Astrocyte (in vitro differentiated cells and primary cell): ENCODE measurements around the gene DNMBP. TPM values are rescaled to one million over a fixed set of nuclear protein-coding genes. Genes with fewer than 3 reads are reported as not detected.

Source experiments
- DNase-seq: peaks from one replicate; pipeline ENCODE4 v3.0.0-alpha.2; 2010; ENCODE audit warnings: low read depth
- FAIRE-seq: peaks from 2 replicates; lab custom pipeline; 2011; peaks lifted over from hg19 to GRCh38; lab: Jason Lieb, UNC
- H2AFZ ChIP-seq: 2 replicates; pipeline ENCODE4 v1.6.0; 2012; ENCODE audit warnings: low read depth, low read length, inconsistent platforms
- H3K27ac ChIP-seq: 2 replicates; pipeline ENCODE4 v1.5.1; 2011; ENCODE audit warnings: low read depth, low read length, inconsistent platforms
- H3K27me3 ChIP-seq: 2 replicates; pipeline ENCODE4 v1.6.0; 2011; ENCODE audit warnings: low read length, inconsistent platforms; ENCODE audit not compliant: insufficient read depth
- H3K36me3 ChIP-seq: 2 replicates; pipeline ENCODE4 v1.5.1; 2011; ENCODE audit warnings: low read length, inconsistent platforms; ENCODE audit not compliant: insufficient read depth
- H3K4me1 ChIP-seq: 2 replicates; pipeline ENCODE4 v1.5.1; 2011; ENCODE audit warnings: low read length, inconsistent platforms; ENCODE audit not compliant: insufficient read depth
- H3K4me2 ChIP-seq: 2 replicates; pipeline ENCODE4 v1.6.0; 2012; ENCODE audit warnings: low read length, inconsistent platforms
- H3K4me3 ChIP-seq: 2 replicates; pipeline ENCODE4 v1.5.1; 2011; ENCODE audit warnings: low read depth, mild to moderate bottlenecking, low read length, inconsistent platforms; ENCODE audit not compliant: insufficient read depth
- H3K79me2 ChIP-seq: 2 replicates; pipeline ENCODE4 v1.6.0; 2012; ENCODE audit warnings: mild to moderate bottlenecking, low read length, inconsistent platforms; ENCODE audit not compliant: insufficient read depth
- H3K9ac ChIP-seq: 2 replicates; pipeline ENCODE4 v1.6.0; 2012; ENCODE audit warnings: mild to moderate bottlenecking, low read length, inconsistent platforms
- H3K9me3 ChIP-seq: 2 replicates; pipeline ENCODE4 v1.5.1; 2012; ENCODE audit warnings: low read depth, mild to moderate bottlenecking, low read length, inconsistent platforms; ENCODE audit not compliant: insufficient read depth
- H4K20me1 ChIP-seq: 2 replicates; pipeline ENCODE4 v1.6.0; 2012; ENCODE audit warnings: low read length, inconsistent platforms; ENCODE audit not compliant: insufficient read depth
- H3K27ac Mint-ChIP-seq: one replicate; pipeline ENCODE4 v1.8.0; 2021; ENCODE audit warnings: mild to moderate bottlenecking, mixed read lengths; ENCODE audit not compliant: unreplicated experiment
- H3K27me3 Mint-ChIP-seq: one replicate; pipeline ENCODE4 v1.8.0; 2021; ENCODE audit warnings: low read depth, mixed read lengths; ENCODE audit not compliant: unreplicated experiment
- H3K36me3 Mint-ChIP-seq: one replicate; pipeline ENCODE4 v1.8.0; 2021; ENCODE audit warnings: low read depth, mixed read lengths; ENCODE audit not compliant: unreplicated experiment
- H3K4me1 Mint-ChIP-seq: one replicate; pipeline ENCODE4 v1.8.0; 2021; ENCODE audit warnings: low read depth, mixed read lengths; ENCODE audit not compliant: unreplicated experiment
- H3K4me3 Mint-ChIP-seq: one replicate; pipeline ENCODE4 v1.8.0; 2021; ENCODE audit warnings: mild to moderate bottlenecking, moderate library complexity, mixed read lengths; ENCODE audit not compliant: unreplicated experiment
- H3K9me3 Mint-ChIP-seq: one replicate; pipeline ENCODE4 v1.8.0; 2021; ENCODE audit warnings: mild to moderate bottlenecking, mixed read lengths; ENCODE audit not compliant: unreplicated experiment
- CTCF ChIP-seq: IDR thresholded peaks from 2 replicates; pipeline ENCODE4 v1.5.1; 2011; ENCODE audit warnings: low read depth, mild to moderate bottlenecking, inconsistent platforms, low read length, moderate library complexity; ENCODE audit not compliant: insufficient read depth
- EZH2 ChIP-seq: IDR thresholded peaks from 2 replicates; pipeline ENCODE4 v1.6.1; 2012; ENCODE audit warnings: mild to moderate bottlenecking, low read length, inconsistent platforms; ENCODE audit not compliant: insufficient read depth
- total RNA-seq: library from RNA; stranded (reverse); gene quantifications from 2 replicates; pipeline ENCODE4 v1.2.1, GENCODE V29; 2021

Gene DNMBP
- total RNA-seq, 1 donor from 2014 or later: 24.8 TPM

GRCh38 chr10:99850021-99850766 is 159.6 kb downstream of the DNMBP start:
- no peak overlapping the region for H3K9ac ChIP-seq
- Mint-ChIP-seq H3K27ac (no peak overlapping the region), H3K4me1 (no peaks in the 10 kb centered on the region), H3K36me3 (no peaks in the 10 kb centered on the region), H3K27me3 (peaks cover 3% of the 10 kb centered on the region), H3K4me3 (no peak overlapping the region), H3K9me3 (no peaks in the 10 kb centered on the region)
- FAIRE-seq: no peak
- no peak overlapping the region for H3K4me3 ChIP-seq
- H3K27me3 ChIP-seq: no peaks in the 10 kb centered on the region
- H2AFZ ChIP-seq: no peak overlapping the region
- H3K27ac ChIP-seq: no peak overlapping the region
- no peaks in the 10 kb centered on the region for H3K9me3 ChIP-seq
- DNase-seq: no peak
- TF ChIP-seq EZH2: no peak
- TF ChIP-seq CTCF: no peak
- H3K79me2 ChIP-seq: no peaks in the 10 kb centered on the region
- peaks cover 6% of the 10 kb centered on the region for H3K4me1 ChIP-seq
- H3K36me3 ChIP-seq: no peaks in the 10 kb centered on the region
- H3K4me2 ChIP-seq: no peak overlapping the region
- H4K20me1 ChIP-seq: no peaks in the 10 kb centered on the region

DNA sequence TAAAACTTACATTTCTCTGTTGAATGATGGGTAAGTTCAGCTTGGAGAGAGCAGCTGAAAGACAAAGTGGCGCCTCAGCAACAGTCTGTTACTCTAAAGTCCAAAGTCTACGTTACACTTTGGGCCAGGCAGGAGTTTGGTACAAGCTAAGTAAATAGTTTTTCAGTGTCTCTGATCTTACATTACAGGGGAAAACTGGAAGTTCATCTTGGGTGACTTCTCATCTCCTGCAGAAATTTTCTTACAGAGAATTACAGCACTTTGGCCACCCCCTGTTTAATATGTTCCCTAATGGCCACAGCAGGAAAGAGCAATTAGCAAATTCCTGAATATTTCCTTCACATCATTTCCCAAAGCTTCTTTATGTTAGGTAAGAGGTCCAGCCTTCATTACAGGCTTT is 160.2 kb downstream of the DNMBP start:
- Mint-ChIP-seq H3K9me3 (no peaks in the 10 kb centered on the region), H3K27me3 (peaks cover 3% of the 10 kb centered on the region), H3K4me3 (no peak overlapping the region), H3K4me1 (no peaks in the 10 kb centered on the region), H3K27ac (no peak overlapping the region), H3K36me3 (no peaks in the 10 kb centered on the region)
- Histone ChIP-seq H3K36me3 (no peaks in the 10 kb centered on the region), H3K4me1 (peaks cover 6% of the 10 kb centered on the region), H3K9ac (no peak overlapping the region), H3K79me2 (no peaks in the 10 kb centered on the region), H3K27ac (no peak overlapping the region), H4K20me1 (no peaks in the 10 kb centered on the region), H3K4me3 (no peak overlapping the region), H3K4me2 (no peak overlapping the region), H2AFZ (no peak overlapping the region), H3K27me3 (no peaks in the 10 kb centered on the region), H3K9me3 (no peaks in the 10 kb centered on the region)
- FAIRE-seq: no peak
- TF ChIP-seq EZH2 (no peak), CTCF (no peak)
- DNase-seq: no peak

GRCh38 chr10:99849057-99849456 is 160.7 kb downstream of the DNMBP start:
- FAIRE-seq (no peak), DNase-seq (no peak)
- no peaks in the 10 kb centered on the region for H3K36me3 ChIP-seq
- no peak overlapping the region for H3K9ac ChIP-seq
- H3K4me2 ChIP-seq: no peak overlapping the region
- H3K4me1 ChIP-seq: peaks cover 6% of the 10 kb centered on the region
- Mint-ChIP-seq H3K27ac (no peak overlapping the region), H3K9me3 (no peaks in the 10 kb centered on the region), H3K4me3 (no peak overlapping the region), H3K27me3 (peaks cover 3% of the 10 kb centered on the region), H3K36me3 (no peaks in the 10 kb centered on the region), H3K4me1 (no peaks in the 10 kb centered on the region)
- H3K27ac ChIP-seq: no peak overlapping the region
- H3K79me2 ChIP-seq: no peaks in the 10 kb centered on the region
- no peaks in the 10 kb centered on the region for H3K9me3 ChIP-seq
- no peaks in the 10 kb centered on the region for H3K27me3 ChIP-seq
- H4K20me1 ChIP-seq: no peaks in the 10 kb centered on the region
- H3K4me3 ChIP-seq: no peak overlapping the region
- H2AFZ ChIP-seq: no peak overlapping the region
- TF ChIP-seq CTCF: no peak
